Osteocyte (in vitro differentiated cells): Measurements from ENCODE around the gene EHD3. TPM values are rescaled to one million over a fixed set of nuclear protein-coding genes. Genes with fewer than 3 reads are reported as not detected.

Source experiments
- DNase-seq: peaks from one replicate; pipeline ENCODE4 v3.0.0; 2021; ENCODE audit warnings: mixed read lengths; ENCODE audit not compliant: unreplicated experiment; ENCODE audit errors: extremely low spot score
- H3K27ac Mint-ChIP-seq: one replicate; pipeline ENCODE4 v1.8.0; 2021; ENCODE audit warnings: mild to moderate bottlenecking, mixed read lengths; ENCODE audit not compliant: unreplicated experiment
- H3K27me3 Mint-ChIP-seq: one replicate; pipeline ENCODE4 v1.8.0; 2021; ENCODE audit warnings: mixed read lengths; ENCODE audit not compliant: unreplicated experiment
- H3K36me3 Mint-ChIP-seq: one replicate; pipeline ENCODE4 v1.8.0; 2021; ENCODE audit warnings: mixed read lengths; ENCODE audit not compliant: unreplicated experiment
- H3K4me1 Mint-ChIP-seq: one replicate; pipeline ENCODE4 v1.8.0; 2021; ENCODE audit warnings: mixed read lengths; ENCODE audit not compliant: unreplicated experiment
- H3K4me3 Mint-ChIP-seq: one replicate; pipeline ENCODE4 v1.8.0; 2021; ENCODE audit warnings: mild to moderate bottlenecking, moderate library complexity, mixed read lengths; ENCODE audit not compliant: unreplicated experiment
- H3K9me3 Mint-ChIP-seq: one replicate; pipeline ENCODE4 v1.8.0; 2021; ENCODE audit warnings: mixed read lengths; ENCODE audit not compliant: unreplicated experiment
- CTCF ChIP-seq: fragments of 200-600 bp; sonication (generic); IDR thresholded peaks from 2 replicates; pipeline ENCODE4 v1.5.0; 2021; ENCODE audit warnings: antibody characterized with exemption, mild to moderate bottlenecking, moderate library complexity
- total RNA-seq: library from RNA; stranded (reverse); gene quantifications from 2 replicates; pipeline ENCODE4 v1.2.1, GENCODE V29; 2021

The EHD3 gene
- total RNA-seq, 1 donor from 2014 or later = 25.9 TPM

- Mint-ChIP-seq H3K27me3 (peaks cover 20% of the 10 kb centered on the region), H3K36me3 (no peaks in the 10 kb centered on the region), H3K4me3 (no peak overlapping the region), H3K4me1 (no peaks in the 10 kb centered on the region), H3K9me3 (no peaks in the 10 kb centered on the region), H3K27ac (no peak overlapping the region)
- no peak for TF ChIP-seq CTCF
- peak; percentile 59 for DNase-seq
These were observed 17.2 kb upstream of the EHD3 start for GRCh38 chr2:31216734-31217133.

GRCh38 chr2:31217465-31218200 lies 16.3 kb upstream of the EHD3 start, which contains the start of gene CAPN14:
Gene CAPN14 (minus strand): TSS chr2:31217515. CDS start chr2:31205447, 12,068 bp downstream.
- H3K27ac Mint-ChIP-seq = no peak within 1 kb of the TSS
- no peak within 1 kb of the TSS for H3K4me3 Mint-ChIP-seq
- no peak for TF ChIP-seq CTCF
- H3K36me3 Mint-ChIP-seq = no peaks in the 10 kb centered on the region
- peaks cover 28% of the 10 kb centered on the region for H3K27me3 Mint-ChIP-seq
- DNase-seq = peak; percentile 48
- H3K4me1 Mint-ChIP-seq = no peaks in the 10 kb centered on the region
- H3K9me3 Mint-ChIP-seq = no peaks in the 10 kb centered on the region

DNA sequence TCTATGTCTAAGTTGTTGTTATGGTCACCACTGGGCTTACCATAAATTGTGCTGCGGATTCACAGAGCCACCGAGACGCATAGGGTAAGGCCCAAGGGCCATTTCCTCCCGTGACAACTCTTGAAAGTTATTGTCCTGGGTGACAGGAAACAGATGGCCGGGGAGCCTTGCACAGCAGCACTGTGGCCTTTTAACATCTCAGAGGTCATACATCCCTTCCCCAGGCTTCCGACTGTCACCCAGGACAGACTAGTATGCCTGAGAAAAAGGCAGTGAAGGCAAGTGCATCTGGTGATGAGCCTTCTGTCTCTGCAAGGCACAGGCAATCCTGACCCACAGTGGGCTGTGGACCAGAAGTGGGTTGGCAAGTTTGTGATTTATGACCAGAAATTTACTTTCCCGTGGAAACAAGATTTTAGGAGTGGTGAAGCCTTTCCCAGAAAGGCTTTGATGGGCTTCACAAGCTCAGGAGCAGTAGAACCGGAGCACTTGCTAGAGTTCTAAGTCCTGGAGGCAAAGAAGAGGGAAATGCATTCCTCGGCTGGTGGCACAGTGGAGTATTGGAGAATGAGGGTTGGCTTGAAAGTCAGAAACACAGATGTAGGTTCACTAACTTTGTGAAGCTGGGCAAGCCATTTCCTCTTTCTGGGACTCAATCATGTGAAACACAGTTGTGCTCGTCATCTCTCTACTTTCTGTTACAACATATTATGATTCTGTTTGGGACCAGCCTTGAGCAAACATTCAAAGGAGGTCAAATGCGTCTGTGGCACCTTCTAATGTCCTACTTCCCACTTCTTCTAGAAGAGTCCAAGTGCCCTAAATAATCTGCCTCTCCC lies 14.6 kb upstream of the EHD3 start:
- Mint-ChIP-seq H3K9me3 (no peaks in the 10 kb centered on the region), H3K4me1 (no peaks in the 10 kb centered on the region), H3K4me3 (no peak overlapping the region), H3K27me3 (peaks cover 44% of the 10 kb centered on the region), H3K36me3 (no peaks in the 10 kb centered on the region), H3K27ac (no peak overlapping the region)
- DNase-seq = peak; percentile 59
- no peak for TF ChIP-seq CTCF

GRCh38 chr2:31221544-31221943 lies 12.4 kb upstream of the EHD3 start:
- DNase-seq = peak; percentile 7
- H3K27ac Mint-ChIP-seq = no peak overlapping the region
- peaks cover 56% of the 10 kb centered on the region for H3K27me3 Mint-ChIP-seq
- no peaks in the 10 kb centered on the region for H3K9me3 Mint-ChIP-seq
- no peak overlapping the region for H3K4me3 Mint-ChIP-seq
- no peaks in the 10 kb centered on the region for H3K36me3 Mint-ChIP-seq
- TF ChIP-seq CTCF = no peak
- H3K4me1 Mint-ChIP-seq = no peaks in the 10 kb centered on the region

- Mint-ChIP-seq H3K4me1 (no peaks in the 10 kb centered on the region), H3K27ac (no peak overlapping the region), H3K4me3 (no peak overlapping the region), H3K9me3 (no peaks in the 10 kb centered on the region), H3K27me3 (peaks cover 61% of the 10 kb centered on the region), H3K36me3 (no peaks in the 10 kb centered on the region)
- TF ChIP-seq CTCF = no peak
- peak; percentile 13 for DNase-seq
These were observed 11.9 kb upstream of the EHD3 start for GRCh38 chr2:31222071-31222470.
